Hematopoietic multipotent progenitor cell (in vitro differentiated cells): ENCODE data around the gene HEXIM1. TPM values are rescaled to one million over a fixed set of nuclear protein-coding genes. Genes with fewer than 3 reads are reported as not detected.

Source experiments
- DNase-seq, 3 donors: peaks; one replicate each; pipeline ENCODE4 v3.0.0-alpha.2; 2011 to 2015; ENCODE audit warnings: low read depth in 2 of 3, low spot score in 2 of 3
- total RNA-seq: library from RNA; depleted of rRNA; stranded (reverse); fragments of >200 nt; gene quantifications from one replicate; pipeline ENCODE4 v1.2.3, GENCODE V29; 2012

Gene HEXIM1
- total RNA-seq, 1 donor, result 10.2 TPM

GRCh38 chr17:45128989-45129388, 19.3 kb upstream of the HEXIM1 start:
- DNase-seq, result no peak

GRCh38 chr17:45129426-45129939, 18.8 kb upstream of the HEXIM1 start:
- no peak for DNase-seq

GRCh38 chr17:45129940-45130680, 18.2 kb upstream of the HEXIM1 start:
- DNase-seq, result no peak

- DNase-seq, result no peak
Observed at GRCh38 chr17:45130681-45131615, 17.3 kb upstream of the HEXIM1 start.

- DNase-seq, result peak in 2 of 3 donors; percentile 50 to 60
Observed at GRCh38 chr17:45131616-45132319, 16.5 kb upstream of the HEXIM1 start.

GRCh38 chr17:45132320-45132571, 16.0 kb upstream of the HEXIM1 start, which contains the start of gene PLCD3:
PLCD3 (minus strand) TSS chr17:45132515; CDS start chr17:45132410, 105 bp downstream.
- DNase-seq, result no peak

- peak; percentile 71 to 73 (median 72) for DNase-seq
Observed at GRCh38 chr17:45132572-45133463, 15.5 kb upstream of the HEXIM1 start.

- peak; percentile 96 to 99 (median 99) for DNase-seq
Observed at GRCh38 chr17:45135192-45135977, 12.9 kb upstream of the HEXIM1 start, which contains the start of gene ACBD4. ACBD4 (plus strand) TSS chr17:45135687; CDS start chr17:45136145, 458 bp downstream.

- no peak for DNase-seq
Observed at GRCh38 chr17:45135978-45136791, 12.1 kb upstream of the HEXIM1 start.

GRCh38 chr17:45136846-45137560, 11.3 kb upstream of the HEXIM1 start:
- DNase-seq, result no peak

GRCh38 chr17:45137561-45138305, 10.5 kb upstream of the HEXIM1 start:
- no peak for DNase-seq

GRCh38 chr17:45138911-45139532, 9.3 kb upstream of the HEXIM1 start:
- no peak for DNase-seq

- DNase-seq, result no peak
Observed at GRCh38 chr17:45139533-45139920, 8.7 kb upstream of the HEXIM1 start.

- no peak for DNase-seq
Observed at GRCh38 chr17:45143094-45143670, 5.1 kb upstream of the HEXIM1 start.

GRCh38 chr17:45143767-45144198, 4.5 kb upstream of the HEXIM1 start:
- peak in 2 of 3 donors; percentile 37 to 40 for DNase-seq
